Vagina (tissue), 2 donors: ENCODE measurements around the gene VAMP3.

Source experiments
- CTCF ChIP-seq, 3 experiments: fragments of 450-650 bp in 2 of 3; fragments of 200-600 bp in 1 of 3; sonication (generic) in 1 of 3; IDR thresholded peaks; one replicate each; pipeline ENCODE4 v1.5.1; 2017 to 2019; ENCODE audit warnings: antibody characterized with exemption in 3 of 3, mild to moderate bottlenecking in 2 of 3, moderate library complexity in 2 of 3
- POLR2A ChIP-seq, 2 donors: fragments of 450-650 bp; IDR thresholded peaks; one replicate each; pipeline ENCODE4 v1.6.1; 2017; ENCODE audit warnings: antibody characterized with exemption in 2 of 2, mild to moderate bottlenecking in 2 of 2, moderate library complexity in 2 of 2
- POLR2AphosphoS5 ChIP-seq, 2 donors: sonication (generic); formaldehyde crosslinking; IDR thresholded peaks; one replicate each; pipeline ENCODE4 v1.9.0; 2017; ENCODE audit warnings: antibody characterized with exemption in 2 of 2, mild to moderate bottlenecking in 2 of 2, low read depth in 1 of 2; ENCODE audit not compliant: insufficient read depth in 1 of 2

GRCh38 chr1:7770669-7770996 is 463 bp upstream of the VAMP3 start:
- TF ChIP-seq CTCF (IDR thresholded peaks at IDR 0.05) (no peak), POLR2A (IDR thresholded peaks at IDR 0.05) (no peak), POLR2AphosphoS5 (IDR thresholded peaks at IDR 0.05; ENCODE audit: insufficient read depth in 1 of 2, low read depth in 1 of 2) (no peak)
